IMR-90 (cell line): ENCODE data around the gene KIF22. TPM values are rescaled to one million over a fixed set of nuclear protein-coding genes. Genes with fewer than 3 reads are reported as not detected.
"Not testable (repeated sequence)": the region's sequence is repeated elsewhere in the genome, so short reads cannot be mapped to it uniquely, and the experiment has no call there.

ENCODE experiments used
- ATAC-seq: fragments of 200-7000 bp; cut with Tn5 transposase; 2 replicates; pipeline ENCODE4 v1.9.1; 2020; ENCODE audit warnings: low read depth, mild to moderate bottlenecking, moderate library complexity
- BruUV-seq: library from RNA; stranded (reverse); fragments of 400-500 nt; replicated peaks from 2 replicates; lab custom pipeline; 2021; lab: Mats Ljungman, UMichigan
- CTCF ChIA-PET: fragments of 300-600 bp; formaldehyde crosslinking; extraction: SDS; loops from one replicate; lab custom pipeline; 2021; ENCODE audit warnings: antibody characterized with exemption; lab: Yijun Ruan, JAX
- POLR2A ChIA-PET: fragments of 300-600 bp; sonication (Branson Sonifier 250); formaldehyde crosslinking; loops from one replicate; lab custom pipeline; 2022; ENCODE audit warnings: antibody characterized with exemption; ENCODE audit not compliant: unreplicated experiment; lab: Charles Lee
- DNase-seq: peaks from one replicate; pipeline ENCODE4 v3.0.0; 2013
- H2AFZ ChIP-seq: replicated peaks from 2 replicates; pipeline ENCODE3; 2013; ENCODE audit warnings: low read length, mild to moderate bottlenecking; ENCODE audit not compliant: poor library complexity
- H2AK5ac ChIP-seq: 2 replicates; pipeline ENCODE4 v1.6.1; 2013; ENCODE audit warnings: low read depth, low read length, inconsistent platforms
- H2AK9ac ChIP-seq: replicated peaks from 2 replicates; pipeline ENCODE3; 2013; ENCODE audit warnings: mild to moderate bottlenecking, low read depth, low read length, moderate library complexity; ENCODE audit not compliant: poor library complexity
- H2BK120ac ChIP-seq: 2 replicates; pipeline ENCODE4 v1.6.1; 2013; ENCODE audit warnings: low read depth, low read length, inconsistent platforms
- H2BK15ac ChIP-seq: 3 replicates; pipeline ENCODE4 v1.6.1; 2013; ENCODE audit warnings: low read depth, low read length, inconsistent platforms
- H2BK20ac ChIP-seq: 2 replicates; pipeline ENCODE4 v1.6.1; 2013; ENCODE audit warnings: low read depth, mild to moderate bottlenecking, inconsistent platforms, low read length, moderate library complexity
- H2BK5ac ChIP-seq: 2 replicates; pipeline ENCODE4 v1.6.1; 2013; ENCODE audit warnings: mild to moderate bottlenecking, low read depth, low read length, inconsistent platforms; ENCODE audit not compliant: poor library complexity, severe bottlenecking
- H3K14ac ChIP-seq: replicated peaks from 2 replicates; pipeline ENCODE4 v1.6.1; 2013; ENCODE audit warnings: low read depth, low read length, inconsistent platforms
- H3K18ac ChIP-seq: 2 replicates; pipeline ENCODE4 v1.6.1; 2013; ENCODE audit warnings: low read depth, low read length, control low read depth
- H3K23ac ChIP-seq: 2 replicates; pipeline ENCODE4 v1.6.1; 2013; ENCODE audit warnings: low read depth, low read length, inconsistent platforms
- H3K27ac ChIP-seq: 2 replicates; pipeline ENCODE4 v1.5.1; 2013; ENCODE audit warnings: mild to moderate bottlenecking, control low read depth, low read length; ENCODE audit not compliant: insufficient read depth
- H3K27me3 ChIP-seq: 2 replicates; pipeline ENCODE4 v1.6.1; 2013; ENCODE audit warnings: low read length; ENCODE audit not compliant: control insufficient read depth, insufficient read depth
- H3K36me3 ChIP-seq: 2 replicates; pipeline ENCODE4 v1.6.1; 2013; ENCODE audit warnings: low read length, mixed read lengths; ENCODE audit not compliant: control insufficient read depth, insufficient read depth
- H3K4ac ChIP-seq: 2 replicates; pipeline ENCODE4 v1.6.1; 2013; ENCODE audit warnings: low read depth, low read length, inconsistent platforms
- H3K4me1 ChIP-seq: 2 replicates; pipeline ENCODE4 v1.6.1; 2013; ENCODE audit warnings: low read length, mixed read lengths; ENCODE audit not compliant: control insufficient read depth, insufficient read depth
- H3K4me2 ChIP-seq: 2 replicates; pipeline ENCODE4 v1.6.1; 2013; ENCODE audit warnings: low read depth, mild to moderate bottlenecking, control low read depth, low read length, moderate library complexity
- H3K4me3 ChIP-seq: 2 replicates; pipeline ENCODE4 v1.5.1; 2013; ENCODE audit warnings: low read depth, mild to moderate bottlenecking, control low read depth, low read length, moderate library complexity; ENCODE audit not compliant: insufficient read depth
- H3K56ac ChIP-seq: 2 replicates; pipeline ENCODE4 v1.6.1; 2013; ENCODE audit warnings: low read length, inconsistent platforms; ENCODE audit not compliant: insufficient read depth; ENCODE audit errors: extremely low read depth
- H3K79me1 ChIP-seq, 2 experiments: 2 replicates each; pipeline ENCODE4 v1.6.1; 2013; ENCODE audit warnings: low read length in 2 of 2, inconsistent platforms in 1 of 2, low read depth in 1 of 2
- H3K9ac ChIP-seq: 2 replicates; pipeline ENCODE4 v1.6.1; 2013; ENCODE audit warnings: low read depth, low read length, control low read depth
- H3K9me1 ChIP-seq: 2 replicates; pipeline ENCODE4 v1.6.1; 2013; ENCODE audit warnings: low read length, inconsistent platforms; ENCODE audit not compliant: insufficient read depth
- H3K9me3 ChIP-seq: 2 replicates; pipeline ENCODE4 v1.6.1; 2013; ENCODE audit warnings: low read length; ENCODE audit not compliant: control insufficient read depth, insufficient read depth
- H4K20me1 ChIP-seq: 2 replicates; pipeline ENCODE4 v1.6.1; 2013; ENCODE audit warnings: low read length, inconsistent platforms; ENCODE audit not compliant: insufficient read depth
- H4K5ac ChIP-seq: 2 replicates; pipeline ENCODE4 v1.6.1; 2013; ENCODE audit warnings: mild to moderate bottlenecking, low read depth, low read length, control low read depth
- H4K8ac ChIP-seq, 2 experiments: 2 replicates each; pipeline ENCODE4 v1.6.1; 2013; ENCODE audit warnings: low read depth in 2 of 2, low read length in 2 of 2, control low read depth in 1 of 2, inconsistent platforms in 1 of 2
- H4K91ac ChIP-seq: 2 replicates; pipeline ENCODE4 v1.6.1; 2013; ENCODE audit warnings: low read depth, low read length, inconsistent platforms; ENCODE audit not compliant: insufficient read depth
- WGBS, 2 experiments: methylation state at CpG; one replicate each; pipeline versions ENCODE4 v1.1.5 to v1.1.7; 2013; ENCODE audit warnings: missing lambda C conversion rate in 2 of 2; ENCODE audit not compliant: insufficient read length in 1 of 2; ENCODE audit errors: extremely low coverage in 2 of 2; 5-methylcytosine and 5-hydroxymethylcytosine counted together
- dilution Hi-C: fragments of 300-500 bp; cut with HindIII; formaldehyde crosslinking; loops from one replicate; pipeline ENCODE4 v1.14.3; 2018; ENCODE audit warnings: low sequenced_read_pairs; ENCODE audit not compliant: unreplicated experiment
- in situ Hi-C: fragments of 300-500 bp; cut with MboI; formaldehyde crosslinking; loops from 3 replicates; pipeline ENCODE4 v1.14.3; 2019; ENCODE audit warnings: low sequenced_read_pairs, inconsistent platforms, mixed read lengths
- intact Hi-C: fragments of 100-400 bp; cut with micrococcal nuclease; formaldehyde crosslinking; loops from 2 replicates; pipeline ENCODE4 v1.10.0; 2022
- polyA plus RNA-seq, 3 experiments: library from polyadenylated mRNA; depleted of rRNA; stranded (reverse); fragments of >200 nt; gene quantifications; 2 replicates each; pipeline ENCODE4 v1.2.3, GENCODE V29; 2012; ENCODE audit warnings: low replicate concordance in 1 of 3
- total RNA-seq: library from RNA; depleted of rRNA; stranded (reverse); fragments of >200 nt; gene quantifications from 2 replicates; pipeline ENCODE4 v1.2.3, GENCODE V29; 2012

KIF22 gene
- total and polyA plus RNA-seq, 2 of the 4 experiments (the other 2 are of a cell fraction) = 43.0 to 65.1 TPM

- H3K56ac ChIP-seq, H3K36me3 ChIP-seq, DNase-seq, H2BK20ac ChIP-seq, H3K9me3 ChIP-seq, H2AFZ ChIP-seq, H3K4me1 ChIP-seq, H2AK5ac ChIP-seq, dilution Hi-C loops, H3K4me3 ChIP-seq, H3K4me2 ChIP-seq, H3K4ac ChIP-seq, intact Hi-C loops, H4K5ac ChIP-seq, H4K91ac ChIP-seq, H3K9ac ChIP-seq, H3K18ac ChIP-seq, CTCF ChIA-PET, ATAC-seq, H2AK9ac ChIP-seq, H4K20me1 ChIP-seq, H3K14ac ChIP-seq, H3K79me1 ChIP-seq, H3K23ac ChIP-seq, H2BK5ac ChIP-seq, POLR2A ChIA-PET, BruUV-seq, H3K27ac ChIP-seq, H2BK15ac ChIP-seq, H2BK120ac ChIP-seq, H4K8ac ChIP-seq, H3K27me3 ChIP-seq, H3K9me1 ChIP-seq, in situ Hi-C loops: not testable (repeated sequence)
- 60% methylated on average over 1 of the region's 8 CpGs; no CpG with 5 or more reads in 1 of the 2 experiments for WGBS, 2 experiments
Observed at GRCh38 chr16:29761280-29761651, 29.3 kb upstream of the KIF22 start.
